Endothelial cell (in vitro differentiated cells): ENCODE data around the gene THBS4. TPM values are rescaled to one million over a fixed set of nuclear protein-coding genes. Genes with fewer than 3 reads are reported as not detected.
"Not testable (repeated sequence)": the region's sequence is repeated elsewhere in the genome, so short reads cannot be mapped to it uniquely, and the experiment has no call there.

Experiments
- DNase-seq: peaks from one replicate; pipeline ENCODE4 v3.0.0; 2021; ENCODE audit warnings: low spot score
- H3K27ac Mint-ChIP-seq: one replicate; pipeline ENCODE4 v1.8.0; 2021; ENCODE audit warnings: mixed read lengths, inconsistent platforms; ENCODE audit not compliant: unreplicated experiment
- H3K27me3 Mint-ChIP-seq: one replicate; pipeline ENCODE4 v1.8.0; 2021; ENCODE audit warnings: mild to moderate bottlenecking, moderate library complexity, mixed read lengths, inconsistent platforms; ENCODE audit not compliant: unreplicated experiment
- H3K36me3 Mint-ChIP-seq: one replicate; pipeline ENCODE4 v1.8.0; 2021; ENCODE audit warnings: mild to moderate bottlenecking, low read depth, mixed read lengths, inconsistent platforms; ENCODE audit not compliant: unreplicated experiment
- H3K4me1 Mint-ChIP-seq: one replicate; pipeline ENCODE4 v1.8.0; 2021; ENCODE audit warnings: mild to moderate bottlenecking, mixed read lengths, inconsistent platforms; ENCODE audit not compliant: unreplicated experiment
- H3K4me3 Mint-ChIP-seq: one replicate; pipeline ENCODE4 v1.8.0; 2021; ENCODE audit warnings: mild to moderate bottlenecking, mixed read lengths, inconsistent platforms; ENCODE audit not compliant: unreplicated experiment
- H3K9me3 Mint-ChIP-seq: one replicate; pipeline ENCODE4 v1.8.0; 2021; ENCODE audit warnings: mixed read lengths, inconsistent platforms; ENCODE audit not compliant: unreplicated experiment
- CTCF ChIP-seq: fragments of 200-600 bp; sonication (generic); IDR thresholded peaks from one replicate; pipeline ENCODE4 v1.5.0; 2021; ENCODE audit warnings: antibody characterized with exemption; ENCODE audit not compliant: unreplicated experiment
- total RNA-seq: library from RNA; stranded (reverse); fragmentation: NEBNext Ultra II Directional; extraction: Animal tissue kit (Norgen Biotek cat#: 25700); gene quantifications from one replicate; pipeline ENCODE4 v1.2.1, GENCODE V29; 2021; ENCODE audit not compliant: unreplicated experiment

Gene THBS4
- total RNA-seq, 1 donor from 2014 or later, result 3.0 TPM

- Mint-ChIP-seq H3K4me3 (no peak overlapping the region), H3K27me3 (no peaks in the 10 kb centered on the region), H3K9me3 (no peaks in the 10 kb centered on the region), H3K27ac (no peak overlapping the region), H3K36me3 (no peaks in the 10 kb centered on the region), H3K4me1 (peaks cover 2% of the 10 kb centered on the region)
- DNase-seq, result no peak
- TF ChIP-seq CTCF, result no peak
Observed at GRCh38 chr5:80090884-80091166, 55.7 kb downstream of the THBS4 start.

GRCh38 chr5:80091792-80092192, 56.6 kb downstream of the THBS4 start:
- not testable (repeated sequence) for H3K27me3 Mint-ChIP-seq, H3K27ac Mint-ChIP-seq, H3K4me3 Mint-ChIP-seq, H3K4me1 Mint-ChIP-seq, H3K9me3 Mint-ChIP-seq, H3K36me3 Mint-ChIP-seq
- DNase-seq, result peak; percentile 21
- TF ChIP-seq CTCF, result peak; percentile 89

GRCh38 chr5:80092486-80093107, 57.4 kb downstream of the THBS4 start:
- no peak for DNase-seq
- no peak for TF ChIP-seq CTCF
- no peaks in the 10 kb centered on the region for H3K4me1 Mint-ChIP-seq
- no peak overlapping the region for H3K27ac Mint-ChIP-seq
- H3K36me3 Mint-ChIP-seq, result no peaks in the 10 kb centered on the region
- no peak overlapping the region for H3K4me3 Mint-ChIP-seq
- H3K9me3 Mint-ChIP-seq, result no peaks in the 10 kb centered on the region
- H3K27me3 Mint-ChIP-seq, result peaks cover 2% of the 10 kb centered on the region

- peaks cover 2% of the 10 kb centered on the region for H3K27me3 Mint-ChIP-seq
- no peak overlapping the region for H3K4me3 Mint-ChIP-seq
- no peaks in the 10 kb centered on the region for H3K4me1 Mint-ChIP-seq
- TF ChIP-seq CTCF, result no peak
- no peak for DNase-seq
- H3K27ac Mint-ChIP-seq, result no peak overlapping the region
- no peaks in the 10 kb centered on the region for H3K36me3 Mint-ChIP-seq
- no peaks in the 10 kb centered on the region for H3K9me3 Mint-ChIP-seq
Observed at GRCh38 chr5:80093796-80094195, 58.6 kb downstream of the THBS4 start.

- Mint-ChIP-seq H3K4me1 (no peaks in the 10 kb centered on the region), H3K9me3 (no peaks in the 10 kb centered on the region), H3K36me3 (no peaks in the 10 kb centered on the region), H3K27me3 (peaks cover 2% of the 10 kb centered on the region), H3K27ac (no peak overlapping the region), H3K4me3 (no peak overlapping the region)
- TF ChIP-seq CTCF, result no peak
- DNase-seq, result no peak
Observed at GRCh38 chr5:80094236-80094738, 59.1 kb downstream of the THBS4 start.
